22Rv1 (cell line): ENCODE data around the gene FAM234A.

ENCODE experiments used
- CTCF ChIP-seq: fragments of 450-650 bp; IDR thresholded peaks from 2 replicates; pipeline ENCODE4 v1.5.1; 2017; ENCODE audit warnings: mild to moderate bottlenecking
- ZFX ChIP-seq: fragments of 450-650 bp; IDR thresholded peaks from 2 replicates; pipeline ENCODE4 v1.6.1; 2017; ENCODE audit warnings: antibody characterized with exemption, borderline replicate concordance

- no peak for TF ChIP-seq CTCF
- no peak for TF ChIP-seq ZFX
Observed at GRCh38 chr16:307691-308312, 73.2 kb downstream of the FAM234A start.
